Activated T-helper 1 cell treated with anti-CD3 and anti-CD28 coated beads, Interleukin-2, amount 50 U/mL, for 16 hours (primary cell): ENCODE measurements around the gene NHLH1.
"Not testable (repeated sequence)": the region's sequence is repeated elsewhere in the genome, so short reads cannot be mapped to it uniquely, and the experiment has no call there.

Source experiments
- DNase-seq, 2 donors: peaks; one replicate each; pipeline ENCODE4 v3.0.0-alpha.2; 2020; ENCODE audit warnings: low read depth in 1 of 2, low spot score in 1 of 2

NHLH1 gene

DNA sequence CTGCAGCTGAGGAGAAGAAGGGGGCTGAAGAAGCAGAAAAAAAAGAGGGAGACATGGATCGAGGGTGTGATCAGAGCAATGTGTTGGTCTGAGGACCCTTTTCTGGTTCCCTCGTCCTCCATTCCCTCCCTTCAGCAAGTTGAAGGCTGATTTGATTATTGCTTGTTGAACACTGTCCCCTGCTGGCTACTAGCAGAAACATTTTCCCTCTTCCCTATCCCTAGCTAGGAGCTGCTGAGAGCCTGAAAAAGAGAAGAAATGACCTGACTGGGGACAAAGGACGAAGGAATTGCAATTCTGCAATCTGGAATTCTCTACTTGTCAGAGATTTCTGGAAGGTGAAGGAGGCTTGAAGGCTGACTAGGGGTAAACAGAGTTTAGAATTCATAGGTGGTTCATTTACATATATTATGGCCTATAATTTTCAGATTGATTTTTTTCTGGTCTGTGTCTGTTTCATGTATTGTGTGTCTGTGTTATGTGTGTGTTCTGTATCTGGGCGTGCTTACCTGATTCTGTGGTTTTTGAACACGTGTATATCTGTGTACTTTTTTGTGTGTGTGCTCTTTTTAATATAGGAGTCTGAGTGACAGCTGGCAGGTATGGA lies 9.8 kb downstream of the NHLH1 start:
- no peak for DNase-seq

DNA sequence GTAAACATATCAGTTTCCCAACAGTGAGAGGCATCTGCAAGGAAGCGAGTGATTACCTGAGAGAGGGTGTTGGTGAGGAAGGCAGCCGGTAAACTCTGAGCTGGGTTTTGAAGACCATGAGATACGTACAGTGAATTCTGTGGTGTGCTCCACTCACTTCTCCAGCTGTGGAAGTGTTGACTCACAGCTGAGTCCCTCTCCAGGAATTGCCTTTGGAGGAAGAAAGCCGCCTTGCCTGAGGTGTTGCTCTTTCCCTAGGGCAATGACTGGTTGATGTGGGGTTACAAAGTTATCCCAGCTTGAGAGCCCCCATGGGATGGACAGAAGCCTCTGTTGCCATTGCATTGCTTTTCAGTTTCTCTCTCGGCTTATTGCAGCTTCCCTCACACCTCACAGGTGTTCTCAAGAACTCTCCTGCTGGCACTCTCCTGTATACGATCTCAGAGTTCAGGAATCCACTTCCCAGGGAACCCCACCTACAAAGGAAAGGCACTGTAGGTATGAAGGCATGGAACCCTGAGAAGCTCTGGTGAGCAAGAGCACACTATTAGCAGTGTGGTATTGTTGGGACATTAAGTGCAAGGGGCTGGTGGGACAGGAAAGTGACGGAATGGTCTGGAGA lies 10.8 kb downstream of the NHLH1 start:
- DNase-seq: no peak

DNA sequence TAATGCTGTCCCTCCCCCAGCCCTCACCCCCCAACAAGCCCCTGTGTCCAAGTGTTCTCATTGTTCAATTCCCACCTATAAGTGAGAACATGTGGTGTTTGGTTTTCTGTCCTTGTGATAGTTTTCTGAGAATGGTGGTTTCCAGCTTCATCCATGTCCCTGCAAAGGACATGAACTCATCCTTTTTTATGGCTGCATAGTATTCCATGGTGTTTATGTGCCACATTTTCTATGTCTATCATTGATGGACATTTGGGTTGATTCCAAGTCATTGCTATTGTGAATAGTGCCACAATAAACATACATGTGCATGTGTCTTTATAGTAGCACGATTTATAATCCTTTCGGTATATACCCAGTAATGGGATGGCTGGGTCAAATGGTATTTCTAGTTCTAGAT lies 17.9 kb downstream of the NHLH1 start:
- DNase-seq: not testable (repeated sequence)

DNA sequence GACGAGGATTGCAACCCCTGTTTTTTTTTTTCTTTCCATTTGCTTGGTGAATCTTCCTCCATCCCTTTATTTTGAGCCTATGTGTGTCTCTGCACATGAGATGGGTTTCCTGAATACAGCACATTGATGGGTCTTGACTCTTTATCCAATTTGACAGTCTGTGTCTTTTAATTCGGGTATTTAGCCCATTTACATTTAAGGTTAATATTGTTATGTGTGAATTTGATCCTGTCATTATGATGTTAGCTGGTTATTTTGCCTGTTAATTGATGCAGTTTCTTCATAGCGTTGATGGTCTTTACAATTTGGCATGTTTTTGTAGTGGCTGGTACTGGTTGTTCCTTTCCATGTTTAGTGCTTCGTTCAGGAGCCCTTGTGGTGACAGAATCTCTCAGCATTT lies 21.5 kb downstream of the NHLH1 start:
- DNase-seq: not testable (repeated sequence)

DNA sequence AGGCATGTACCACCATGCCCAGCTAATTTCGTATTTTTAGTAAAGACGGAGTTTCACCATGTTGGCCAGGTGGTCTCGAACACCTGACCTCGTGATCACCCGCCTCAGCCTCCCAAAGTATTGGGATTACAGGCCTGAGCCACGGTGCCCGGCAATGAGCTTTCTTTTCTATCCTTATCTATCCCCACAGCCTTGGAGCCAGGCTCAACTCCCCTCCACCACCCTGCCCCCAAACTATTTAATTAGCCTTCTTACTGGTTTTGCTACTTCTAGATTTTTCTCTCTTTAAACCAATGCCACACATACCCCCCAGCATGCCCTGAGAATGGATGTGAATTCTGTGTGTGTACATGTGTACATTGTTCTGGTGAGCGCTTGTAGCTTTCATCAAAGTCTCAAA lies 27.8 kb downstream of the NHLH1 start:
- DNase-seq: no peak

DNA sequence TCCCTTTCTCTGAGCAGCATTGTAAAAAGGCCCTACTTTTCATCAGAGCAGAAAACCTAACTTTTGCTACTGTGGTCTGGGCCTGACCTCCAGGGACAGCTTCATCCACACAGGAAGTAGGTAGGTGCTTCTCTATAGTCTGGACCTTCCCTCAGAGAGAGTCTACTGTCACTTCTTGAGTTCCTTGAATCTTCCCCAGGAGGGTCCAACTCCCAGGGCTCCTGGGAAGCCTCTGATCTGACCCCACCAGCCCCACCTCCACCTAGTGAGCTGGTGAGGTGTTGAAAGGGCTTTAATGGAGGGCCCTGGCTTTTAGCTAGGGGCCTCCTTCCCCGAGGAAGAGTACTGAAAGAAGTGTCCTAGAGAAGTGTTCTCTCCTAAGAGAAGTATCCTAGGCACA lies 30.8 kb downstream of the NHLH1 start:
- DNase-seq: no peak

DNA sequence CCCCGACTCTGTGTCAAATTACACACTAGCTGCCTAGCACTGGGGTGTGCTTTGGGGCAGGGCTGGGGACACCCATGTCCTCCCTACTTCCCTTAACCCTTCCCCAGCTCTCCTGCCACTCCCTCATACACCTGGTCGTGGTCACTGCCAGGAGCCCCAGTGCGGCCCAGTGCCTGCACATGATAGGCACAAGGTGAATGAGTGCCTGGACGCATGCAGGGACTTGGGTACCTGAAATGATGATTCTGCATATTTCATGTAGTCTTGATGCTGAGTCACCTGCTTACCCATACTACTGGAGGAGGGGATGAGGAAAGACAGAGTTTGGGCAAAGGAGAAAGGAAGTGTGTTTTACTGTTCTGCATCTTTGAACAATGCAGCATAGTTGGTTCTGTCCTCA lies 32.0 kb downstream of the NHLH1 start:
- no peak for DNase-seq

DNA sequence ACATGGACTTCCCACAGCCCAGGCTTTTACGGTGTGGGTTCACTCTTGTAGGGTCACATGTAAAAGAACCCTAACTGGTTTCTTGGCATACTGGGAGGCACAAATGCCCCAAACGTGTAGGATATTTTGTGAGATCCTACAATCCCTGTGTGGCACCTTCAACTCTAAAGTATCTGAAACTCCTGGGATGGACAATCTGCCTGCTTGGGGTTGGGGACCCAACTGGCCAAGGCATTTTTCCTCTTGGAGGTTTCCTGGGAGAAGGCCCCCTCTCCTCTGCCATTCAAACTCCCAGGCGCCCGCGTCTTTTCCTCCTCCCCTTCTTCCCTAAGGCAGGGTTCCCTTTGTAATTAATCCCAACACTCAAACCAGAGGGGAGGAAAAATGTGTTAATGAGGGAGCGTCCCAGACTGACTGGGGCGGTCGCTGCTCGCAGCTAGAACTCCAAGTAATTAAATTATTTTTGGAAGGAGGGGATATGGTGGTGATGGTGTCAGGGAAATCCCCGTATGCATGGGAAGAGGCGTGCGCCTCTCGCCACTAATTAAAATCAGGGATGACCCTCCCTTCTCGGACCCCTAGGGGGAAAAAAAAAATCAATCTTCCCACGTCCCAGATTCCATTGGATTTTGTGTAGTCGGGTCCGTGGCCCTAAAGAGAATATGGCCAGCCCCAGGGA lies 32.8 kb downstream of the NHLH1 start:
- DNase-seq: no peak

DNA sequence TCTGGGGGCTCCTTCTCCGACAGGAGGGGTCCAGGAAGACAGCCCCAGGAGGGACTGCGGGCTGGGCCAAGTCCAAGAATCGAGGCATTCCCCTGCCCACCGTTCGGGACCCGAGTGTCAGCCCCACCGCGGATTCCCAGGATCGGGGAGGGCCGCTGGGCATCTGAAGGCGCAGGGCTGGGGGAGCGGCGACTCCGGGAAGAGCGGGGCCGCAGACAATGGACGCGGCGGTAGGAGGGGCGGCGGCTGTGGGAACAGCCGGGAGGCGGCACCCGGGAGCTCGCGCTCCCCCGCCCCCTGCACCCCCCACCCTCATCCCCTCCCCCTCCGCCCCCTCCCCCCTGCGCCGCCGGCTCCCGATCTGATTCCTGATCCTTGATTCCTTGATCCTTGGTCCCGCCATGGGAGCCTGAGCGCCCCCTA lies 33.4 kb downstream of the NHLH1 start, which contains the start of gene VANGL2:
TSS of gene VANGL2 (plus strand) at position 342 of the 423 bp plus-strand sequence. CDS start 15,274 bp downstream, outside the sequence.
- DNase-seq: no peak

DNA sequence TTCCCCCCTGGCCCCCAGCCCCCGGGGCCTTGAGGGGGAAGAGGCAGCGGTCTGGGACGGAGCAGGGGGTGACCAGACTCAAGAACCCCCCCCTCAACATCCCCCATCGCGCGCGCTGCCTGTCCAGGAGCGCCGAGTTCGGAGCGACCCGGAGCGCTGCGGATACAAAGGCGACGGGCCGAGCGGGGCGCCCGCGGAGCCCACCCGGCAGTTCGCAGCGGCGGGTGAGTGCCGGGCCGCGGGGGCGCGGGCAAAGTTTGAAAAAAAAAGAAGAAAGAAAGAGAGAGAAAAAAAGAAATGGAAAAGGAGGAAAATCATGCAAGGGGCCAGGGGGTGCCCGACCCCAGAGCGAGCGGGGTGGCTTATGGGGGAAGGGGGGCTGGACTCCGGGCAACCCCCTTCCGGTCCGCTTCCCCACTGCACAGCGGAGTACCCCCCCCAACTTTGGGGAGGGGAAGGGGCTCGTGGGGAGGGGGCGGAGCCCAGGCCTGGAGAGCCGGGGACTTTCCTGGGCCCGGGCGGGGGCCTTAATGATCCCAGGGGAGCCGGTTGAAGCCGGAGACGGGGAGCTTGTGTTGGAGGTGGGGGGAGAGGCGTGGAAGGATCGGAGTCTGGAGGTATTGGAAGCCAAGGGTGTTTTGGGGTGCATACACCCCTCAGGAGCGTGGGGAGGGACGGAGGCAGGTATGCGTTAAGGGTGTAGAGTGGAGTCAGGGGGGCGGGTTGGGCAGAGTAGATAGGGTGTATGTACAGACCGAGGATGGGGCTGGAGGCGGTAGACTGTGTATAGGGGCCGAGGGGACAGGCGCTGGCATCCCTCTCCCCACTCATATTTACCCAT lies 34.0 kb downstream of the NHLH1 start:
- no peak for DNase-seq

DNA sequence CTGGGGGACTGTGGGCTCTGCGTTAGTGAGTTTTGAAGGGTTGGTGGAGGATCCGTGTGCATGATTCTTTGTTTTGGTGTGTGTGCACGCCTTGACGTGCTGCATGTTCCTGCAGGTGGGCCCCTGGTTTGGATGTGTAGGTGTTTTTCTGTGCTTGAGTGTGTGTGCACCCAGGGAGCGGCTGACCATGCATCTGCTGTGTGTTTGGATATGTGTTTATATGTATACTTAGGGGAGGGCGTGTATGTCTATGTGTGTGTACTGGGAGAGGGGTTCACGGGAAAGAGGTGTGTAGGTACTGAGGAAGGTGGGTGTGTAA lies 34.6 kb downstream of the NHLH1 start:
- DNase-seq: no peak

DNA sequence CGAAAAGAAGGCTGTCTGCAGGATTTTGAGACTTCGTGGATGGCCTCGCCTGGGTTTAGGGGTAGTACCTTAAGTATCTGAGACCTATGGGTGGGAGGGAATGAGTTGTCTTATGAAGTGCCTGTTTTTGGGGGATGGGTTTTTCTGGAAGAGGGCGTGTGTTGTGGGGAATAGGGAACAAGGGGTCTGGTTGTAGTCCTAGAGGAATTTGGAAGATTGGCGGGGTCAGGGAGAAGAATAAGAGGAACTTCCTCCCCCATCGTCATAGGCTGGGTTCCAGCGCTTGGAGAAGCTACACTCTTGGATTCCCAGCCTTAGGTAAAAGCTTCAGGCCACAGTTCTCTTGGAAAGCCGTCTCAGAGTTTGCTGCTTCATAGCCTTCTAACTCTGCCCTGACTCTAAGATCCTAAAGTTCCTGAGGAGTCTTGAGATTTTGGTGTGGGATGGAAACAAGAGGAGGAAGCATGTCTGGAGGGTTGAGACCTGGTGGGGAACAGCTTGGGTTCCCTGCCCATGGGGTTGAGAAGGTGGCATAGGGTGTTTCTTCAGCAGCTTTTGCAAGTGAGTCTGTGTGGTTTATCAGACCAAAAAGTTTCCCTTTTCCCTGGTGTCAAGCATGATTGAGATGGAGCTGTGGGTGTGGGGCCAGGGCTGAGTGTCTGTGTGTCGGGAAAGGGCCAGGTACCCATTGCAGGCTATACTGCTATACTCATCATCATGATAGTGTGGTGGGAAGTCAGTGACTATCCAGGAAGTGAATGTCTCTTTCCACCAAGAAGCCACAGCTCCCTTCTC lies 35.3 kb downstream of the NHLH1 start:
- DNase-seq: no peak

DNA sequence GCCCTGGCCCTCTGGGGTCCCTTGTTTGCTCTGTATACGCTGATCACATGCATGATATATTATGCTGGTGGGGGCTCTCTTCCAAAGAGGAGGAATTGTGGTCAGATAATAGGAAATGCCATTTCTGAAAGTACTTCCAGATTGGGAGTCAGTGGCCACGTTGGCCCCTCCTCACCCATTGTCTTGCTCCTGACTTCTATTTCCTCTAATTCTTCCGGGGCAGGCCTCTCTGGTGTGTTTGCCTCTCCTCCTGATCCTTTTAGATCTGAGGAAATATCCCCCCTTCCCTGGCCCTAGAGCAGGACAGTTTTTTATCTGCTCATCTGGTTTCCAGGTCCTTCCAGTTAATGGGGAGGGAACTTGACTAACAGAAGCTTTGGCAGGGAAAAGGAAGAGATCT lies 36.4 kb downstream of the NHLH1 start:
- no peak for DNase-seq

DNA sequence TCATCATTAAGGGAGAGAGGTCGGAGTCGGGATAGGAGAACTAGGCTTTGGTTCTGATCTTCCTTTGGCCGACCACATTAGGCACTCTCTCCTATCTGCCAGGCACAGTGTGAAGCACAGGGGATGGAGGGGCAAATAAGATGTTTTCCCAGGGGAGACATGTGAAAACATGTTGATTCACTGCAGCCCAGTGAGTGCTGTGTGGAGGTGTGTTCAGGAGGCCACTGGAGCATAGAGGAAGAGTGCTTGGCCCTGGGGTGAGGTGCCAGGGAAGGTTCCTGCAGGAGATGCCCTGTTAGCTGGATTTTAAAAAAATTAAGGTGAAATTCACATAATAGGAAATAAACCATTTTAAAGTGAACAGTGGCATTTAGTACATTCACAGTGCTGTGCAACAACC lies 37.2 kb downstream of the NHLH1 start:
- DNase-seq: no peak

DNA sequence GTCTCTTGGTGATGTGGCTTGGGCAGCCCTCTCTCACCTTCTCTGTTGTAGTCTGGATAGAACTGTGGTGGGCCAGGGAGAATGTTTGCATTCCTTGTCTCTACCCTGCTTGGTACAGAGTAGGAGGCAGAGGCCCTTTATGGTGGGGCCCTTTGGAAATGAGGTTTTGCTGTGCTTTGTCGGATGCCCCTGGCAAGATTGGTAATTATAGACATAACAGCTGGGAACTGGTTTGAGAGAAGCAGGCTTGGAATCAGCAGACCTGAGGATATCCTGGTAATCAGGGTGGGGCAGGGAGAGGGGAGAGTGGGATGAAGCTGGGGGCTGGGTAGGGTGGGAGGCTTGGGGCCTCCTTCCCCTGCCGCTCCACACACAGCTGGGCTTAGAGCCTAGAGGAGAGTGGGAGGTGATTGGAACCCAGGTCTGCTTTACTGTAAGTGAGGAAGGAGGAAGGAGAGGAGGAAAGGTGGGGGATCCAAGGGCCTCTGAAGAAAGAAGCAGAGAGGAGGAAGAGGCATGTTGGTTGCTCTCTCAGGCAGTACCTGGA lies 38.5 kb downstream of the NHLH1 start:
- no peak for DNase-seq

DNA sequence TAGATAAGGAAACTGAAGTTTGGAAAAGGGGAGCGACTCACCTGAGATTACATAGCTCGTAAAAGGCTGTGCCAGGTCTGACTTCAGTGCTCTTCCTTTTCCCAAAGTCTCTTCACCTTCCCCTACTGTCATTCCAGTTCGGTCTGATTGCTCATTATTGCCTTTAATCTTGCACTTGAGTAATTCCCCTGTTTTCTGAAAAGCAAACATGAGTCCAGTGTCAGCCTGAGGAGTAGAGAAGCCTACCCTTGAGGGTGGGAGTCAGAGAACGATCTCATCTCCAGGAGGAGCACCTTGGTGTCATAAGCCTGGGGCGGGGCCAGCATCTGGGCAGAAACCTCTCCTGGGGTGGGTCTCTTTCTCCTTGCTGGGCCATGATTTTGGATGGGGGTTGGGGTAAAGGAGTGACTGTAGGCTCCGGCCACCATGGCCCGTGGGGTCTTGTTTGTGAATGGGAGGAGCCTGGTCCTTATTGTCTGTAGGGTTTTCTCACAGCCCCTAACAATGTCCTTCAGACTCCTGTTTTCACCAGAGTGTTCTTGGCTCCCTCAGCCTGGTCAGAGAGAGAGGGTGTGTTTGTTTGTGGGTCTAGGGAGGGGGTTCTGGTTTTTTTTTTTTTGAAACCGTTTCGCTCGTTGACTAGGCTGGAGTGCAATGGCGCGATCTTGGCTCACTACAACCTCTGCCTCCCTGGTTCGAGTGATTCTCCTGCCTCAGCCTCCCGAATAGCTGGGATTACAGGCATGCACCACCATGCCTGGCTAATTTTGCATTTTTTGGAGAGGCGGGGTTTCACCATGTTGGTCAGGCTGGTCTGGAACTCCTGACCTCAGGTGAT lies 39.5 kb downstream of the NHLH1 start:
- no peak for DNase-seq

DNA sequence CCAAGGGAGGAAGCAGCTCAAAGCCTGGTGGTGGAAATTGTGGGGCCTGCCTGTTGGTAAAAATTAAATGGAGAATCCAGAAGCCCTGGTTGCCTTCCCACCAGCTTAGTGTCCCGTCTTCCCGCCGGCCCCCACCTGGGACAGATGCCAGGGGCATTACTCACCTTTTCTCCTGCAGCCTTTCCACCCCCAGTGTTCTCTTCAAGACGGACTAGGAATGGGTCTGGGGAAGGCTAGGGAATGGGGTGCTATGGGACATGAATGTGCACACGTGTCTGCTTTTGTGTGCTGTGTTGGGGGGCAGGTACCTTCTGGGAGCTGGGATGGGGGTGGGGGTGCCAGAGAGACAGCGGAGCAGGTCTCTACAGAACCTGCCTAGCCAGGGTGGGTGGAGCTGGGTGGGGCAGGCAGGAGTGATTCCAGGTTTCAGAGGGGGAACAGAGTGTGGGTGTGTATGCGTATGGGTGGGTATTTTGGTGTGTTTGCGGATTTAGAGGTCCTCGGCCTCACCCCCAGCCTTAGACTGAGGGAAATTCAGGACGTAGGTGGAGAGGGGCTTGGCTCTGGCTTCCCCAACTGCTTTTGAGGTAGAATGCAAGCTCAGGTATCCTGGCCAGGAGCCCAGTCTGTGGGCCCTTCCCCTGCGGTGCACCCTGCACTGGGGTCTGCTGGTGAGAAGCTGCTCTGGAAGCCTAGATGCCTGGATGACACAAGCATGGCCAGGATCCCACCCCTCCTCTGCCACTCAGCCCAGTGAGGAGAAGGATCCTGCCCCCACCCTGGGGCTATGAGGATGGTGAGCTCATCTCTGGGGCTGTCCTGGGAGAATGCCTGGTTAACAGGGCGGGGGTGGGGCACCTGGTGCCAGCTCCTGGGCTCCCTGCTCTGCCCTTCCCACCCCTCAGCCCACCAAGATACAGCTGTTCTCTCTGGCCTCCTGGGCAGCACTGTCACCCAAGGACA lies 41.2 kb downstream of the NHLH1 start:
- DNase-seq: no peak

DNA sequence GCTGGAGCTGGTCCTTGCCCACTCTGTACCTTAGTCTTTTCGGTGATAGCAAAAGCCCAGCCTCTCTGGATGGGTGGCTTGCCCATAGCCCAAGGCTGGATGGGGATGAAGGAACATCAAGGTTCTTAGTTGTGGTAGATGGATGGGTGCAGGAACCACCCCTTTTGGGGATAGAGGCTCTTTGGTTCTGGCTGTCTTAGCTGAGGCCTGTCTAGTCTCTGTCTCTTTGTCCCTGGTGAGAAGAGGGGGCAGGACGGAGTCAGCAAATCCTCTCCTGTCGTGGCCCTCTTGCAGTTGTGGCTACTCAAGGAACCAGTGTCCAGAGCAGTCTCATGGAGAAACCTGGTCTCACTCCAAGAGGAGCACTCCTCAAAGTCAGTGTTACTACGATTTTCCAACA lies 42.0 kb downstream of the NHLH1 start:
- DNase-seq: no peak

DNA sequence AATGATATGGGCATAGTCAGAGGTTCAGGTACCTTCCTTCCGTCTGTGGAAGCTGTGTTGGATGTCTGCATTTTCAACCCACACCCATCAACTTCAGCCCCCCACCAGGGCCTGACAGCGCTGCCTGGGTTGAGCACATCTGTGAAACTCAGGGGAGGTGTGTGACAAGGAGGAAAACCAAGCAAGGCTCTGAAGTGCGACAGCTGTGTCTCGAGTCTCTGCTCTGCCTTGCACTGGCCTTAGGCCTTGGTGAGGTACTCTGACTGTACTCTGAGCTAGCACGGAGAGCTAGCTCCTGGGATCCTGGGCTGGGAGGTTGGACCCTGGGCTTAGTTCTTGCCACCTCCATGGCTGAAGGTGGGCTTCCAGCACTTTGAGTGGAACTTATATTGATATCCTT lies 42.6 kb downstream of the NHLH1 start:
- no peak for DNase-seq
